GM21737 (cell line): ENCODE results near the gene YKT6.
"Not testable (repeated sequence)": the region's sequence is repeated elsewhere in the genome, so short reads cannot be mapped to it uniquely, and the experiment has no call there.

ENCODE experiments used
- ATAC-seq: cut with Tn5 transposase; IDR thresholded peaks from one replicate; pipeline ENCODE4 v1.9.1; 2021; ENCODE audit warnings: mild to moderate bottlenecking, moderate library complexity; ENCODE audit not compliant: unreplicated experiment

The YKT6 gene

DNA sequence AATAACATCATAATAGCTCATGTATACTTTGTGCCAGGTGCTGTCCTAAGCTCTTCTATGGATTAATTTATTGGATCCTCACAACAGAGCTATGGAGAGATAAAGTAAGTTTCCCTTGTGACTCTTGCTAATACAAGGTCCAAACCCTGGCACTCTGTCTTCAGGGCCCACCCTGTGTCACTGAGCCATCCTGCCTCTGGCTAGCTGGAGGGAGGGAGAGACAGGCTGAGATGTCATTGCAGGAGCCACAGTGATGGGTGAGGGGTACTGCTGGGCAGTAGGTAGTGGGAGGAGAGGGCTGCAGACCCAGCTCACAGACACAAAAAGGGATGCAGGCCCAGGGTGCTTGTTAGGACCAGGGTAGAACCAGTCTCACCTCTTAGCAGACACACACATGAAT is 28.4 kb upstream of the YKT6 start:
- ATAC-seq: no peak

DNA sequence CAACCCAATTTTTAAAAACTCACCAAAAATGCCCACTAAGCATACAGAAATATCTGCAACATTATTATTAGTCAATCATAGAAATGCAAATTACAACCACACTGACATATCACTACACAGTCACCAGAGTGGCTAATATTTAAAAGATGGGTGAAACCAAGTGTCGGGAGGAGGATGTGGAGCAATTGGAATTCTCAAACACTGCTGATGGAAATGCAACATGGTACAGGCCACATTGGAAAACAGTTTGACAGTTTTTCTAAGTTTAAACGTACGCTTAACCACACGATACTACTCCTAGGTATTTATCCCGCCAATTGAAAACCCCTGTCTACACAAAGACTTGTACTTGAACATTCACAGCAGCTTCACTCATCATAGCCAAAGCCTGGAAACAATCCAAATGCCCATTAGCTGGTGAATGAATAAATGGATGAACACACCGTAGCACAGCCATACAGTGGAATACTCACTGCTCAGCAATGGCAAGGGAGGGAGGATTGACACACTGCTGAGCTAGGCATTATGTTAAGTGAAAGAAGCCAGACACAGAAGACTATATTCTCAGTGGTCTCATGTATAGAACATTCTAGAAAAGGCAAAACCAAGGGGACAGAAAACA is 27.9 kb upstream of the YKT6 start:
- no peak for ATAC-seq

DNA sequence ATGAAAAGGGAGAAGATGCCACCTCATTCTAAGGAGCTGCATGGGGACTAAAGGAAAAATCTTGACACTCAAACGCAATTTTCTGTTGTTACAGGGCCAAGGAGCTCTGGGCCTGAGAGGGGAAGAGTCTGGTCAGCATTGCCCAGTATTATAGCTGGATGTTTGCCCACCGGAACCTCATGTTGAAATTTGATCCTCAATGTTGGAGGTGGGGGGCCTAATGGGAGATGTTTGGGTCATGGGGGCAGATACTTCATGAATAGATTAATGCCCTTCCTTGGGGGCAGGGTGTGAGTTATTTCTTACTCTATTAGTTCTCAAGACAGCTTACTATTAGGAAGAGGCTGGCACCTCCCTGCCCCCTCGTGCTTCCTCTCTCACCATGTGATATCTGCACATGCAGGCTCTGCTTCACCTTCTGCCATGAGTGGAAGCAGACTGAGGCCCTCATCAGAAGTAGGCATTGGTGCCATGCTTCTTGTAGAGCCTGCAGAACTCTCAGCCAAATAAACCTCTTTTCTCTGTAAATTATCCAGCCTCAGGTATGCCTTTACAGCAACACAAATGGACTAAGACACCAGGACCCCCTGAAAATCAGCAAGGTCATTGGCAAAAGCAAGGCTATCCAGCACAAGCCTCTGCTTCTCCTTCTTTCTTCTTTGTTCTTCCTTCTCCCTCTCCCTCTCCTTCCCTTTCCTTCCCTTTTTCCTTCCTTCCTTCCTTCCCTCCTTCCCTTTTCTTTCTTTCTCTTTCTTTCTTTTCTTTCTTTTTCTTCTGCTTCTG is 26.7 kb upstream of the YKT6 start:
- no peak for ATAC-seq

DNA sequence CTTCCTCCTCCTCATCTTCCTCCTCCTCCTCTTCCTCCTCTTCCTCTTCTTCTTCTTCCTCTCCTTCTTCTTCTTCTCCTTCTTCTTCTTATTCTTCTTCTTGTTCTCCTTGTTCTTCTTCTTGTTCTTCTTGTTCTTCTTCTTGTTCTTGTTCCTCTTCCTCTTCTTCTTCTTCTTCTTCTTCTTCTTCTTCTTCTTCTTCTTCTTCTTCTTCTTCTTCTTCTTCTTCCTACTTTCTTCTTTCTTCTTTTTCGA is 26.2 kb upstream of the YKT6 start:
- ATAC-seq: not testable (repeated sequence)

DNA sequence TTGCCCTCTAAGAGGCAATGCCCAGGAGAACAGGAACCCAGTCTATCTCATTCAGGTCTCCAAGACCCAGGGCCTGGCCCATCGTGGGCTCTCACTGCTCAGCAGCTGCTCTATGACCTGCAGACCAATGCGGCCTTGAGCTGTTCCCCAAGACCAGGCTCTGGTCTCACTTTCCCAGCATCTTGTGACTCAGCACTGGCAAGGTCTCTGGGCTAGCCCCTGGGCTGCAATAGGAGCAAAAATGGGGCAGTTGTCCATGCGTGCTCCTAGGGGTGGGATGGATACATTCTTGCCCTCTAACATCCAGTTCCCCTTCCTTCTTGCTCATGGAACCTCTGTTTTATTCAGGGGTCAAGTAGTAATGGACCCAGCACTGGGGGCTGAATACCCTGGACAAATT is 25.0 kb upstream of the YKT6 start:
- no peak for ATAC-seq

DNA sequence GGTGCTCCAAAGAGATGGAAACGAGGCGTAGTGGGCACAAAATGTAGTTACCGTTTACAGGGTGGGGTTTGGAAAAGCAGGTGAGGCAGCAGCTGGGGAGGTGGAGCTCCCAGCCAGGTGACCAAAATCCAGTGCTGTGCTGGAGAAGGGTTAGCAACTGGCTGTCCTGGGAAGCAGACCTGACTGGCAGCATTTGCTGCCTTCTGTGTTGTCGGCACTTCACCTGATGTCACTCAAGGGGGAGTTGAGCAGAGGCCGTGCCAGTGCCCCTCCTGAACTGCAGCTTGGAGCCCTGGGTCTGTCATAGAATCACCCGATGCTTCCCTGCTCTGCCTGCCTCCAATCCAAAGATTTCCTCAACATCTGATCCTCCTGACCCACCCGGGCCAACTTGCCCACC is 24.3 kb upstream of the YKT6 start:
- ATAC-seq: no peak

DNA sequence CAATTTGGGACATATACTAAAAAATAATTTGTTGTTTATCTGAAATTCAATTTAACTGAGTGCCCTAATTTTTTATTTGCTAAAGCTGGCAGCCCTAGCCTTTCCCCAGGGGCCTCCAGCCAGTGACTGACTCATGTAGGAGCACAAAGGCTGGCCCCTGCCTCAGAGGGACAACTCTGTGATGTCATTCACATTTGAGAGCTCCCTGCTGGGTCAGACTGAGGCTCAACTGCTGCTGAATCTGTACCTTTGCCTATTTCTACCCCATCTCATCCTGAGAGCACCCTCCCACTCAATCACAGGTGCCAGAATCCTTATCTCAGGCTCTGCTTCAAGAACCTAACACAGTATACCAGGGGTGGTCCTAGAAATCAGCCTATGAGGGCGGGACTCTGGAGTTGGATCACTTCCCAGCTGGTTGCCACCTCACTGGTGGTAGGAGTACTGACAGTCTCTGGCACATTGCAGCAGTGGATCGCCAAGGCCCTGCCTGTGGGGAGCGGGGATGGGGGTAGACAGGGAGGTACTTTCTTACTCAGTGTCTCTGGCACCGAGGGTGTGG is 23.1 kb upstream of the YKT6 start:
- no peak for ATAC-seq

DNA sequence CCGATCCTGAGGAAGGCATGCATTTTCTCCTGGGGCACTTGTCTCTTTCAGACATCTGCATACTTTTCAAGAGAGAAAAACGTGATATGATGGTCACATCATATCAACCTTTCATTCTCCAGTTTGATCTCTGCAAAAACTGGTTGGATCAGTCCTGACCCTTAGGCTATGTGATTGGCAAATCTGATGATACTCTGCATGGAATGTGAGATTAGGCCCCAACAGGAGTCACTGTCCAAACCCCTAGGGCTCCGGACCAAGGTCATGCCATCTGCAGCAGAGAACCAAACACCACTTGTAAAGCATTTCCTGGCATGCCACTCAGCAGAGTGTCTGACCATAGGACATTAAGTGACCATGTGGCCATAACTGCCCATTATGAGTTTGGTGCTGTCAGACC is 20.1 kb upstream of the YKT6 start:
- ATAC-seq: no peak

DNA sequence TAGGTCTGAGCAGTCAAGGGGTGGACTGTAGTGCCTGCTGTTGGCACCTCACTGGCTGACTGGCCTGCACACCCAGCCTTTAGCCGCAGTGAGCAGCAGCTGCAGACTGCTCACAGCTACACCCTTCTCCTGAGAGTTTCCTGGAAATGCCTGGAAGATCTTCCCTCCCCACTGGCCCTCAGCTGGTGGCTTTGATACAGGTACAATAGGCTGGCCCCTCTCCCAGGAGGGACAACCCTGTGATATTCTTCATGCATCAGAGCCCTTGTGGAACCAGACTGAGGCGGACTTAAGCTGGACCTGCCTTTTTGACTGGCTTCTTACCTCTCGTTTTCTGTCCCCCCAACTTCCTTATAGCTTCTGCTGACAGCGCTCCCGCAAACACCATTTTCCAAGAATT is 18.0 kb upstream of the YKT6 start:
- ATAC-seq: no peak

DNA sequence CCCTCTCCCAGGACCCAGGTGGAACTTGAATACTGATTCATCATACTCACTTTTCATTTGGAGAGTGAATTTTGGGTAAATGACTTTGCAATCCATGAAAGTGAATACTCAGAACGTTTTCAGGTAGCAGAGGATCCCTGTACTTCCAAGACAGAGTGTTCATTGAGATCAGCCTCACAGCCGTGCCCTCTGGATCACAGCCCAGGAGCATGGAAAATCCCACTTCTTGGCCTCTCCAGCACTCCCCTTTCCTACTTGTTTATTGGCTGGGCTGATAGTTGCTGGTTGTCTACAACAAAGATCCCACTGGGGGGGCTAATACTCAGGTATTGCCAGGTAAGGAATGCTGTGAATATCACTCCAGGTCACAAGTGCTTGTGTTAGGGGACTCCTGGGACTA is 17.4 kb upstream of the YKT6 start:
- ATAC-seq: no peak

DNA sequence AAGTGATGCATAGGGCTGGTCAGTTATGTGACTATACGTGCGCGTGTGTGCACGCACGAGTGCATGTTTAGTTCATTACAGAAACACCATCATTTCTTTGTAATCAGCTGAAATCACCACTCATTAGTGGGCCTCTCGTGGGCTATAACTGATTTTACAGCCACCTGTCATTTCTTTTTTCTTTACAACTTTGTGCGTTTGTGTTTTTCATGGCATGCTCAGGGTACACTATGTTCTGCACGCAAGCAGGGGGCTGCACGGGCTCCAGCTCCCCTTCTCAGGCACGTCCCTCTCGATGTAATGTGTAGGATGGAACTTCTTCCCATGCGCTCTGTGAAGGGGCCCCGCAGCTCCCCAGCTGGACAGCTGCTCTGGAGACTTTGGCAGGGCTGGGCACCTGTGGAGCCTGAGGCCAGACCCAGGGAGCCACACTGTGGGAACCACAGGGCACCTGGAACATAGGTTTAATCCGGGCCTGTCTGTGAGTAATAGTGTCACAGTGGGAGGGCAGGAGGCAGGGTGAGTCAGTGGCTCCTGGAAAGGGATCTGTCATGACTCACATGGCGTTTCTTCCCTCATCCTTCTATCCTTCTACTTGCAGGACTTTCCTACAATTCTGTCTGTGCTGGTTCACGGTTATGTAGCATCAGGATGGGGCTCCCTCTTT is 16.4 kb upstream of the YKT6 start:
- no peak for ATAC-seq

DNA sequence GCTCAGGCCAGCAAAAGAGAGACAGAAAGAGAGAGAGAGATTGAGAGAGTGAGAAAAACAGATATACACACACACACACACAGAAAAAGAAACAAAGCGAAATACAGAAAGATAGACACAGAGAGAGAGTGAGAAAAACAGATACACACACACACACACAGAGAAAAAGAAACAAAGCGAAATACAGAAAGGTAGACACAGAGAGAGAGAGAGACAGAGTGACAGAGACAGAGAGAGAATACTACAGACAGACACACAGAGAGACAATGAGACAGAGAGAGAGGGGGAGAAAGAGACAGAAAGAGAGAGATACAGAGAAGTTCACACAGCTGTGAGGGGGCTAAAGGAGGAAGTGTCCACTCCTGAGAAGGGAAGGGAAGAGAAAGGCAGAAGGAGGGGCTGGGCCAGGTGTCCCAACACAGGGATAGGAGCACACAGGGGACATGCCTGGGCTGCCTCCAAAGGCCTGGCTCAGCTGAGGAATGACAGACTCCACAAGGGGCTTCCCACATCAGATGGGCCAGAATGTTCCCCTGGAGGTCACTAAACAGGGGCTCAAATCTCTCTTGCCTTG is 15.8 kb upstream of the YKT6 start:
- ATAC-seq: no peak

DNA sequence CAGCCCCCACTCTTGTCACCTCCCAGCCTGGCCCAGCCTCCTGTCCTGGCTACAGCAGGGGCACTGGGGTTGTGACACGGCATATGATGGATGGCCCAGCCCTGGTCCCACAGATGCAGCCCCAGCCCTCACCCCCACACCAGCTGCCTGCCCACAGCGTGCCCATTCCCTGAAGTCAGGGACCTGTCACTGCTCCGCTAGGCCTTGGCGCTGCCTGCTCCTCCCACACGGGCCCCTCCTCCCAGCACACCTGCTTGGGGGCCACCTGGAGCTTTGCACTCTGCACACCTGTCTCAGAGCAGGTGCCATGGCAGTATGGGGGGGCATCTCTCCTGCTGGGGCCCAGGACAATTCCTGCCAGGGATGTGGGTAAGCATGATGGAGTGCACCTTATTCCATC is 15.0 kb upstream of the YKT6 start:
- no peak for ATAC-seq

DNA sequence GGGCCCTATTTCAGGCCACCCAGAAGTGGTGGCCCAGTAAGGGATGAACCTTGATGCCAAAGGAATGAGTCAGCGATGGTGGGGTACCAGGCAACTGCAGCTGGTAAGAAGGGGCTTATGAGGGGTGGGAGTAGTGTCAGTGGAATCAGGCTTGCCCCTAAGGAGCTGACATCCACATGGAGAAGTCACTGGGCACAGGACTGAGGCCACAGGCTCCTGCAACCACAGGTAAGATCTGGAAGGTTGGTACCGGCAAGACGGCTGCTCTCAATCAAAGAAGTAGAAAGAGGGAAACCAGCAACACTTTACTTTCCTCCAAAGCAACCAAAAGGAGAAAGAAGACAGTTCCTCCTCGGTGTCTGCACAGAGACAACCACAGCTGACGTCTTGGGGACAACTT is 14.0 kb upstream of the YKT6 start:
- ATAC-seq: no peak

DNA sequence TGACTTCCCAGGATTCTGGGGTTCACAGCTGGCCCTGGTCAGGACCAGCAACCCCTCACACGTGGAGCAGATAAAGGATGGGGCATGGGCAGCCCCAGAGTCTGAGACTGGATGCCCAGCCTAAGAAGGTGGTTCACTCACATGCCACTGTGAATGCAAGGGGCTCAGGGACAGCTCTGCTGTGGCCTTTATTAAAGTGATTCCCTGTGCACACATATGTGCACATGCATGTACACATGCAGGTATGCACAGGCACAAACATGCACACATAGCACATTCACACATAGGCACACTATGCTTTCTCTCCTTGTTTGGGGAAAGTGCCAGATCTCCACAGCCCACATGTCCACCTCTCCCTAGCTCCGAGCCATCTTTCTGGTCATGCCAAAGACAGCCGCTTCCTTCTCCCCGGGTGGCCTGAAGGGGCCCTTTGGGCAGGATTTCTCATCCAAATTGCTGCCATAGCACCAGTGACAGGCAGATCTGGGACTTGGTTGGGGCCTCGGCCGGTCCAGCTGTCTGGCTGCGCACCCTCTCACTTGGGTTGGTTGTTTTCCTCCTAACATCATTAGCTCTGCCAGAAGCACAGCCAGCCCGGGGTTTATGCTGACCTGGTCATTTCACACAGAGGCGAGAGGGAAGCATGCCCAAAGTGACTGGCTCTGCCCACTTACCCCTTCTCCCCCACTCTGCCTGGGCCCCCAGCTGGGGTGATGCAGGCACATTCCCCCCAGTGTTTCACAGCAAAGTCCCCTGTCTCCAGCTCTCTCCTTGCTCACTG is 13.0 kb upstream of the YKT6 start:
- ATAC-seq: no peak

DNA sequence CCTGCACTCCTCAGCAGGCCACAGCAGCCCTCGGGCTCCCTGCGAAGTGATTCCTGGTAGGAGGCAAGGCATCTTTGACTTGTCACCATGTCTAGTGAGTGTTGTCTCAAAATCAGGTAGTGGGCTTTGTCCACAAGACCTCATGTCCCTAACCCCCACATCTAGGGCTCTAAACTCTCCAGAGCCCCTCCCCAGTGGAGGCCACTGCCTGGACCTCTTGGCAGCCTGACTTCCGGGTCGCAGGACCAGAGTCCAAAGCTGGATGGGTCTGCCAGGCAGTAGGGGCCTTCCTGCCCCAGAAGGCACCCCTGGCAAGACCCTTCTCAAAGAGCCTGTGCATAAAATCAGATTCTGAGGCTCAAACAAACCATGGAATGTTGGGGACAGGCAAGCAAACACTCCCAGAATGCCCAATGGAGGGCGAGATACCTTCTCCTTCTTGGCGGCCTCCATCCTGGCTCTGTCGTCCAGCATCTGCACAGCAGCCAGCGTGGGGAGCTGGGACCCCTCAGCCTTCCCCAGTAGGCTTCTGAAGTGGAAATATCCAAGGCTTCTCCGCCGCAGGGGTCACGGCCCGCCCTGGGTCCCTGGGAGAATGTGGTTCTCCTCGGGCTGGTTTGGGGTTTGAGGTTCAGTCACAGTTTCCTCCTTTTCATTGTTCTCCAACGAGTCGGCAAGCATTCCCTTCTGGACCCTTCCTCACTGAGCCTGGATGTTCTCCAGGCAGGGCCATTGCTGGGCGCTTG is 12.1 kb upstream of the YKT6 start:
- no peak for ATAC-seq

DNA sequence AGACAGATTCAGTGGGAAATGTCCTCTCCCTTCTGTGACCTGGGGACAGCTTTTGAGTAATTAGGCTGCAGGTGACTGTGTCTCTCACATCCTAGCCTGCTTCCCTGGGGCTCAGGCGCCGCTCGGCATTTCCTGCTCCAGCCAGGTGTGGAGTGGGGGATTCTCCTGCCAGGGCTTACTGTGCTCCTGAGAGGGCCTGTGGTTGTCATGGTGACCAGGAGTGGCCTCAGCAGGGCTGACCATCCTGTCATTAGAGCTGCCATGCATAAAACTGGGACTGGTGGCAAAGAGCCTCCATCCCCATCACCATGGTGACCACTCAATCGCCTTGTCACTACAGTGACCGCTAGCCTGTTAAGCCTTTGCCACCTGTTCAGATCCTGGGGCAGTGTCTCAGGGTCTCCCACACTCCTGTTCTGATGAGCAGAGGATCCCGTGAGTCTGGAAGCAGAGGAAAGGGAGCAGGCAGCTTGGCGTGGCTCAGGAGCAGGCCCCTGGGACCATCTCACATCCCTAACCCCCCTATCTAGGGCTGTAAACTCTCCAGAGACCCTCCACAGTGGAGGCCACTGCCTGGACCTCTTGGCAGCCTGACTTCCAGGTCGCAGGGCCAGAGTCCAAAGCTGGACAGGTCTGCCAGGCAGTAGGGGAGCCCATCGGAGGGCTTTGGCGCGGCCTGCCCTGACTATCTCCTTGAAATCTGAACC is 11.3 kb upstream of the YKT6 start, which contains the start of gene GCK:
TSS of gene GCK (minus strand) at position 154 of the 707 bp plus-strand sequence. CDS start 486 bp downstream, outside the sequence.
- no peak for ATAC-seq

DNA sequence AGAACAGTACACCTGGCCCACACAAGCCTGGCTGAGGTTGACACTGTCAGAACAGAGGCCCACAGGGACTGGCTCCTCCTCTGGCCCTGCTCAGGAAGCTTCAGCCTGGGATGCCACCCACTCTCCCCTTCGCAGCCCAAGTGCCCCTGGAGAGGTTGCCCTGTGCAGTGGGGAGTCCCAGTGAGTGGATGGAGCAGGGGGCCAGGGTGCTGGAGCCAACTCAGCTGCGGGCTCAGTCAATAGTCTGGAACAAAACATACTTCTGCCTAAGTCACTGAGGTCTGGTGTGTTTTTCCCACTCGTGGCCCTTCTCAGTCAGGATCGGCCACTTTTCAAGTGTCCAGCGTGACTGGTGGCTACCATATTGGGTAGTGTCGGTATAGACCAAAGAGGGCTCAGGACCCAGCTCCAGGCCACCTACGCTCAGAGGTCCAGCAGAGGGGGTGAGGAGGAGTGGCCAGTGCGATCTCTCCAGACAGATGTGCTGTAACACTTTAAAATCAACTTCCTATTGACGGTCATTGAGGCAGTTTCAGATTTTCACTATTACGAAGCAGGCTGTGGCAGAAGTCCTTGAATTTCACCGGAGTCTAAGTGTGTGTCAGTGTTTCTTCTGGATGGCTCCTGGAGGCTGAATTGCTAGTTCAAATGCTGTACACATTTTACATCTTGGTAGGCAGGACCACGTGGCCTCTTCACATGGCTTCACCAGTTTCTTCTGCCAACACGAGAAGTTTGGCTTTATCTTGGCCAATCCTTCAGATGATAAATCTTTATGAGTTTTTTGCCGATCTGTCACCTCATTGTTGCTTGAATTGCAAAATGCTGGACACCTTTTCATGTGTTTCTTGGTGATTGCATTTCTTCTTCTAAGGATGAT is 10.5 kb upstream of the YKT6 start:
- no peak for ATAC-seq

DNA sequence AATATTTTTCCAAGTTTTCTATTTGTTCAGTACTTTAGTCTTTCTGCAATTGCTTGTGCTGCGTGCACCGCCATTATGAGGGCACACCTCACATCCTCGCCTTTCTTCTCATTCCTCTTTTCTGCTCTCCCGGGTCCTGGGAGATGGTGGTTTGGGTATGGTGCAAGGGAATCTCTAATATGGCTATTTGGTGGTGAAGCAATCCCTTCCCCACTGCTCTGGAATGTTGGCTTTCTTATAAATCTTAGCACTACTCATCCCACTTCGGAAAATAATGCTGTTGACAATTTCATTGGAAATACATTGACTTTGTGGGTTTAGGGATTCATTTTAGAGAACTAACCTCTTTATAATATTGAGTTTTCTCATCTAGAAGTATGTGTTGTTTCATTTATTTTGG is 9.6 kb upstream of the YKT6 start:
- no peak for ATAC-seq
